Measurements from ENCODE around the gene C19orf12. TPM values are rescaled to one million over a fixed set of nuclear protein-coding genes. Genes with fewer than 3 reads are reported as not detected.

Gene C19orf12
- total and polyA plus RNA-seq, 2 of the 13 experiments (the other 11 are each of a cell fraction or from before 2014, with no cell fraction given) = 17.7 to 34.4 TPM

- TF ChIP-seq ZNF549 (CRISPR knock-in tag; IDR thresholded peaks at IDR 0.05) (no peak), ZNF781 (CRISPR knock-in tag; IDR thresholded peaks at IDR 0.05; ENCODE audit: borderline replicate concordance, not compliant biosample characterization) (no peak), ZNF468 (CRISPR knock-in tag; IDR thresholded peaks at IDR 0.05) (no peak), EP300 (IDR thresholded peaks at IDR 0.05; ENCODE audit: low read depth in 2 of 2, low read length in 2 of 2) (peak in 1 of 2 experiments; percentile 66; a peak in 2 of 4 replicates), EP300 (CRISPR knock-in tag; IDR thresholded peaks at IDR 0.05; ENCODE audit: borderline replicate concordance) (peak; percentile 44; the same call in 1 of the 2 replicates), SOX5 (CRISPR knock-in tag; IDR thresholded peaks at IDR 0.05; ENCODE audit: borderline replicate concordance) (peak; percentile 26; the same call in 1 of the 2 replicates), ATAD3A (CRISPR knock-in tag; IDR thresholded peaks at IDR 0.05) (no peak), YEATS4 (CRISPR knock-in tag; IDR thresholded peaks at IDR 0.05; ENCODE audit: borderline replicate concordance) (peak; percentile 20; the same call in 1 of the 2 replicates), TEF (CRISPR knock-in tag; IDR thresholded peaks at IDR 0.05) (no peak), TCF12 (IDR thresholded peaks at IDR 0.05) (no peak), TCF12 (CRISPR knock-in tag; IDR thresholded peaks at IDR 0.05) (peak; percentile 52; the same call in 1 of the 2 replicates), RXRA (CRISPR knock-in tag; IDR thresholded peaks at IDR 0.05) (peak; percentile 85), SYNCRIP (IDR thresholded peaks at IDR 0.05; ENCODE audit: insufficient read depth, low read depth, low read length) (no peak), USF2 (IDR thresholded peaks at IDR 0.05; ENCODE audit: low read depth, low read length) (0 out of 2 replicates have a peak, but pooled peaks have one; percentile 22), USF2 (CRISPR knock-in tag; IDR thresholded peaks at IDR 0.05; ENCODE audit: borderline replicate concordance) (peak; percentile 47; the same call in 1 of the 2 replicates), ZFP1 (CRISPR knock-in tag; IDR thresholded peaks at IDR 0.05) (no peak), FLYWCH1 (CRISPR knock-in tag; IDR thresholded peaks at IDR 0.05) (no peak), BRF2 (CRISPR knock-in tag; IDR thresholded peaks at IDR 0.05) (no peak), ZNF136 (CRISPR knock-in tag; IDR thresholded peaks at IDR 0.05; ENCODE audit: low read depth) (no peak), GATA4 (IDR thresholded peaks at IDR 0.05; ENCODE audit: borderline replicate concordance, low read depth) (no peak), NPAS2 (CRISPR knock-in tag; IDR thresholded peaks at IDR 0.05; ENCODE audit: borderline replicate concordance) (no peak), ZFP37 (CRISPR knock-in tag; IDR thresholded peaks at IDR 0.05; ENCODE audit: borderline replicate concordance) (no peak), ZBTB3 (CRISPR knock-in tag; IDR thresholded peaks at IDR 0.05; ENCODE audit: borderline replicate concordance, low read depth) (no peak), ZBTB39 (CRISPR knock-in tag; IDR thresholded peaks at IDR 0.05) (no peak)
Observed at GRCh38 chr19:29708554-29709439, 6.3 kb downstream of the C19orf12 start (continued).
